PC-3 (cell line): ENCODE measurements around the gene PRKN. TPM values are rescaled to one million over a fixed set of nuclear protein-coding genes. Genes with fewer than 3 reads are reported as not detected.

Experiments used
- ATAC-seq: fragments of 200-7000 bp; cut with Tn5 transposase; 2 replicates; pipeline ENCODE4 v1.9.1; 2020; ENCODE audit warnings: mild to moderate bottlenecking, moderate library complexity
- BruUV-seq: library from RNA; stranded (reverse); fragments of 400-500 nt; replicated peaks from 2 replicates; lab custom pipeline; 2021; lab: Mats Ljungman, UMichigan
- CTCF ChIA-PET: fragments of 300-600 bp; sonication (Branson Sonifier 250); formaldehyde crosslinking; loops from one replicate; lab custom pipeline; 2022; ENCODE audit warnings: antibody characterized with exemption; lab: Charles Lee
- POLR2A ChIA-PET: fragments of 300-600 bp; sonication (Branson Sonifier 250); formaldehyde crosslinking; loops from one replicate; lab custom pipeline; 2022; ENCODE audit warnings: antibody characterized with exemption; ENCODE audit not compliant: unreplicated experiment; lab: Charles Lee
- DNase-seq: peaks from one replicate; pipeline ENCODE4 v3.0.0-alpha.2; 2015
- H2AFZ ChIP-seq: fragments of 300-600 bp; sonication (generic); 2 replicates; pipeline ENCODE4 v1.6.0; 2016; ENCODE audit warnings: antibody characterized with exemption, low read length
- H3F3A ChIP-seq: fragments of 300-600 bp; sonication (generic); one replicate; pipeline ENCODE4 v1.6.0; 2017; ENCODE audit warnings: antibody characterized with exemption, low read length, control low read depth, mild to moderate bottlenecking; ENCODE audit not compliant: unreplicated experiment
- H3K27ac ChIP-seq: fragments of 300-600 bp; sonication (generic); 2 replicates; pipeline ENCODE4 v1.5.1; 2016; ENCODE audit warnings: mild to moderate bottlenecking, low read length
- H3K27me3 ChIP-seq: fragments of 300-600 bp; sonication (generic); 2 replicates; pipeline ENCODE4 v1.6.1; 2016; ENCODE audit warnings: low read length, mixed read lengths
- H3K36me3 ChIP-seq: fragments of 300-600 bp; sonication (generic); 2 replicates; pipeline ENCODE4 v1.6.1; 2016; ENCODE audit warnings: low read depth, mixed run types, low read length, mixed read lengths
- H3K4me1 ChIP-seq: fragments of 300-600 bp; sonication (generic); 2 replicates; pipeline ENCODE4 v1.5.1; 2016; ENCODE audit warnings: low read length; ENCODE audit not compliant: insufficient read depth
- H3K4me2 ChIP-seq: fragments of 300-600 bp; sonication (generic); 2 replicates; pipeline ENCODE4 v1.6.0; 2016; ENCODE audit warnings: low read length
- H3K4me3 ChIP-seq: fragments of 300-600 bp; sonication (generic); 2 replicates; pipeline ENCODE4 v1.5.1; 2016; ENCODE audit warnings: mild to moderate bottlenecking, low read length, mixed read lengths
- H3K79me2 ChIP-seq: fragments of 300-600 bp; sonication (generic); 2 replicates; pipeline ENCODE4 v1.6.1; 2017; ENCODE audit warnings: low read length, mixed read lengths
- H3K9ac ChIP-seq: fragments of 300-600 bp; sonication (generic); 2 replicates; pipeline ENCODE4 v1.6.0; 2016; ENCODE audit warnings: mild to moderate bottlenecking, low read length
- H3K9me2 ChIP-seq: fragments of 300-600 bp; sonication (generic); replicated peaks from 2 replicates; pipeline ENCODE4 v1.6.1; 2016; ENCODE audit warnings: mixed run types, low read length, mixed read lengths
- H3K9me3 ChIP-seq: fragments of 300-600 bp; sonication (generic); 2 replicates; pipeline ENCODE4 v1.6.1; 2016; ENCODE audit warnings: low read length, mixed read lengths
- H4K20me1 ChIP-seq: fragments of 300-600 bp; sonication (generic); 2 replicates; pipeline ENCODE4 v1.6.1; 2016; ENCODE audit warnings: low read length, mixed read lengths
- EZH2 ChIP-seq: fragments of 300-600 bp; sonication (generic); IDR thresholded peaks from one replicate; pipeline ENCODE4 v1.6.1; 2017; ENCODE audit warnings: antibody characterized with exemption, mild to moderate bottlenecking, low read length; ENCODE audit not compliant: unreplicated experiment
- EZH2phosphoT487 ChIP-seq: fragments of 300-600 bp; sonication (generic); IDR thresholded peaks from 2 replicates; pipeline ENCODE4 v1.6.1; 2018; ENCODE audit warnings: mild to moderate bottlenecking, antibody characterized with exemption, low read length, borderline replicate concordance
- intact Hi-C: fragments of 100-400 bp; cut with micrococcal nuclease; formaldehyde crosslinking; loops from 2 replicates; pipeline ENCODE4 v1.9.0; 2023
- total RNA-seq: library from RNA; depleted of rRNA; stranded (reverse); fragments of >200 nt; gene quantifications from 2 replicates; pipeline ENCODE4 v1.2.3, GENCODE V29; 2014
- TF ChIP-seq, protein P1 (sequence below): fragments of 300-600 bp; sonication (generic); conservative IDR thresholded peaks from 2 replicates; pipeline ENCODE4 v1.5.1; 2017; ENCODE audit warnings: antibody characterized with exemption, low read depth, mild to moderate bottlenecking, low read length

The PRKN gene
- total RNA-seq, 1 experiment from 2014 or later: not detected

DNA sequence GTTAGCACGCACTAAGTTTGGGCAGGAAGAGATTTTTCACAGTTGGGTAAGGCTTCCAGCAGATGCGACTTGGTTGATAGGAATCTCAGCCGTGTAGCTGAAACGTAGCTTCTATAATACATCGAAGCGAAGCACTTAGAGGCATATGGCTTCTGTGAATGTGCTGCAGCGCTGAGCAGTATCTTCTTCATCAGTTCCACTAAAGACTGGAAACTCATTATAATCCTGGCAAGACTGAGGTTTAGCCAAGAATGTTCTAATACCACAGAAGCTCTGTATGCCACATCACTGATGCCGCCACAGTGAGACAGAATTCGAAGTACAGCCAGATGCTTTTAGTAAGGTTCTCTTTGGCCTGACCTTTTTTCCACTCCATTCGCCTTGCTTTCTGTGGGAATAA is 773.5 kb downstream of the PRKN start:
- ATAC-seq: no peak
- Histone ChIP-seq H3K27ac (no peak overlapping the region), H3K9me3 (no peaks in the 10 kb centered on the region), H3K36me3 (no peaks in the 10 kb centered on the region), H3K4me1 (no peaks in the 10 kb centered on the region), H3F3A (no peaks in the 10 kb centered on the region), H3K9me2 (no peaks in the 10 kb centered on the region), H3K27me3 (peaks cover 20% of the 10 kb centered on the region), H4K20me1 (no peaks in the 10 kb centered on the region), H2AFZ (no peak overlapping the region), H3K79me2 (no peaks in the 10 kb centered on the region), H3K9ac (no peak overlapping the region), H3K4me3 (no peak overlapping the region), H3K4me2 (no peak overlapping the region)
- no peak for DNase-seq
- no TSS peak for BruUV-seq
- TF ChIP-seq EZH2phosphoT487 (no peak), EZH2 (no peak)
- TF ChIP-seq, protein P1, sequence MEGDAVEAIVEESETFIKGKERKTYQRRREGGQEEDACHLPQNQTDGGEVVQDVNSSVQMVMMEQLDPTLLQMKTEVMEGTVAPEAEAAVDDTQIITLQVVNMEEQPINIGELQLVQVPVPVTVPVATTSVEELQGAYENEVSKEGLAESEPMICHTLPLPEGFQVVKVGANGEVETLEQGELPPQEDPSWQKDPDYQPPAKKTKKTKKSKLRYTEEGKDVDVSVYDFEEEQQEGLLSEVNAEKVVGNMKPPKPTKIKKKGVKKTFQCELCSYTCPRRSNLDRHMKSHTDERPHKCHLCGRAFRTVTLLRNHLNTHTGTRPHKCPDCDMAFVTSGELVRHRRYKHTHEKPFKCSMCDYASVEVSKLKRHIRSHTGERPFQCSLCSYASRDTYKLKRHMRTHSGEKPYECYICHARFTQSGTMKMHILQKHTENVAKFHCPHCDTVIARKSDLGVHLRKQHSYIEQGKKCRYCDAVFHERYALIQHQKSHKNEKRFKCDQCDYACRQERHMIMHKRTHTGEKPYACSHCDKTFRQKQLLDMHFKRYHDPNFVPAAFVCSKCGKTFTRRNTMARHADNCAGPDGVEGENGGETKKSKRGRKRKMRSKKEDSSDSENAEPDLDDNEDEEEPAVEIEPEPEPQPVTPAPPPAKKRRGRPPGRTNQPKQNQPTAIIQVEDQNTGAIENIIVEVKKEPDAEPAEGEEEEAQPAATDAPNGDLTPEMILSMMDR: no peak
- ChIA-PET POLR2A (no interaction called here), CTCF (no interaction called here)
- intact Hi-C loops: no loop called here

DNA sequence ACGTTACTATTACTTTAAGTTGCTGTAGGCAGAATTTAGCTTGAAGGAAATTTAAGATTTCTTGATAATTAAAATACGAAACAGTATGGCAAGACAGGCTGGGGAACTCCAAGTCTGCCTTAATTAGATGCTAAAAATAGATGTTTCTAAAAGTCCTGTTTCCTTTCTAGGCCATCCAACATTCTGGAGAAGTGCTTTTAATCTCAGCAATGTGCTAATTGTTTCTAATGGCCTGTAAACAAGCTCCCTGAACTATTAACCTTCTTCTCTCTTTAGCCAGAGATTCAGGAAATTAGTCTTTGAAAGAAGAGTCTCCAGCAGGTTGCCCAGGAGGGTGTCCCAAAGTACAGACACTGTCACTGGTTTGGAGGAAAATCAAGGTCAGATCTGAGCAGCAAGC is 776.4 kb downstream of the PRKN start:
- Histone ChIP-seq H2AFZ (no peak overlapping the region), H3K9me3 (no peaks in the 10 kb centered on the region), H3K4me2 (no peak overlapping the region), H3F3A (no peaks in the 10 kb centered on the region), H3K9ac (no peak overlapping the region), H3K9me2 (no peaks in the 10 kb centered on the region), H3K27me3 (peaks cover 39% of the 10 kb centered on the region), H4K20me1 (no peaks in the 10 kb centered on the region), H3K36me3 (no peaks in the 10 kb centered on the region), H3K79me2 (no peaks in the 10 kb centered on the region), H3K27ac (no peak overlapping the region), H3K4me3 (no peak overlapping the region), H3K4me1 (no peaks in the 10 kb centered on the region)
- DNase-seq: no peak
- BruUV-seq: no TSS peak
- intact Hi-C loops: no loop called here
- CTCF ChIA-PET: no interaction called here
- TF ChIP-seq, protein P1: no peak
- TF ChIP-seq EZH2 (no peak), EZH2phosphoT487 (no peak)
- POLR2A ChIA-PET: no interaction called here
- no peak for ATAC-seq

DNA sequence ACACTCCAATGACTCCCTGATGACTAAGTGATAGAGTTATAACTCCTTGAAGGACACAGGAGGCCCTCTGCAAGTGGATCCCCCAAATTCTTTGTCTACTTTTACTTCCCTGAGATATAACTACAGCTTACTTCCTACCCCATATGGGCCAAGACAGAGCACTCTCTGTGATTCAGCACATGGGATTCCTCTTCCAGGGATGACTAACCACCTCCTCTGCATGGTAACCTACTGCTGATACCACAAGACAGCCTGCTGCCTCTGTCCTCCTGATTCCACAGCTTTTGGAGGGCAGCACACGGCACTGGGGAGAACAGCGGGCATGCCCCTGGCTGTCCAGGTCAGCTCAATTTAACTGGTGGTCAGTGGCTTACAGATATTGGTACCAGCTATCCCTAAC is 778.0 kb downstream of the PRKN start:
- ATAC-seq: no peak
- Histone ChIP-seq H3K27ac (no peak overlapping the region), H3K9me2 (no peaks in the 10 kb centered on the region), H3K9me3 (no peaks in the 10 kb centered on the region), H4K20me1 (no peaks in the 10 kb centered on the region), H3K36me3 (no peaks in the 10 kb centered on the region), H3K4me3 (no peak overlapping the region), H3K27me3 (peaks cover 51% of the 10 kb centered on the region), H3F3A (no peaks in the 10 kb centered on the region), H3K79me2 (no peaks in the 10 kb centered on the region), H3K9ac (no peak overlapping the region), H3K4me2 (no peak overlapping the region), H3K4me1 (no peaks in the 10 kb centered on the region), H2AFZ (no peak overlapping the region)
- ChIA-PET CTCF (no interaction called here), POLR2A (no interaction called here)
- intact Hi-C loops: no loop called here
- no peak for DNase-seq
- TF ChIP-seq, protein P1: no peak
- no peak for TF ChIP-seq EZH2phosphoT487
- no TSS peak for BruUV-seq
